Activated B cell treated with CpG ODN at 0.5 μM for 24 hours (primary cell): ENCODE measurements around the gene GDF9. TPM values are rescaled to one million over a fixed set of nuclear protein-coding genes. Genes with fewer than 3 reads are reported as not detected.

ENCODE experiments used
- ATAC-seq: fragments of 200-7000 bp; cut with Tn5 transposase; one replicate; pipeline ENCODE4 v1.10.0; 2021; ENCODE audit warnings: low read depth, mild to moderate bottlenecking, moderate library complexity
- CTCF ChIA-PET: fragments of 350-600 bp; sonication (Branson Sonifier 250); formaldehyde crosslinking; loops from one replicate; lab custom pipeline; 2021; ENCODE audit warnings: antibody characterized with exemption; lab: Charles Lee
- POLR2A ChIA-PET: fragments of 350-600 bp; sonication (Branson Sonifier 250); formaldehyde crosslinking; loops from one replicate; lab custom pipeline; 2021; ENCODE audit warnings: antibody characterized with exemption; lab: Charles Lee
- DNase-seq: peaks from one replicate; pipeline ENCODE4 v3.0.0; 2022
- H3K27ac Mint-ChIP-seq: one replicate; pipeline ENCODE4 v1.8.0; 2020; ENCODE audit warnings: mixed read lengths
- H3K27me3 Mint-ChIP-seq: one replicate; pipeline ENCODE4 v1.8.0; 2021; ENCODE audit warnings: mixed read lengths
- H3K36me3 Mint-ChIP-seq: one replicate; pipeline ENCODE4 v1.8.0; 2021; ENCODE audit warnings: low read depth, mixed read lengths
- H3K4me1 Mint-ChIP-seq: one replicate; pipeline ENCODE4 v1.8.0; 2021; ENCODE audit warnings: mixed read lengths
- H3K4me3 Mint-ChIP-seq: one replicate; pipeline ENCODE4 v1.8.0; 2020; ENCODE audit warnings: mild to moderate bottlenecking, mixed read lengths
- H3K9me3 Mint-ChIP-seq: one replicate; pipeline ENCODE4 v1.8.0; 2020; ENCODE audit warnings: mixed read lengths
- intact Hi-C: fragments of 100-400 bp; cut with micrococcal nuclease; formaldehyde crosslinking; loops from one replicate; pipeline ENCODE4 v1.15.1; 2024
- total RNA-seq: library from RNA; stranded (reverse); gene quantifications from 2 replicates; pipeline ENCODE4 v1.2.3, GENCODE V29; 2022
- TF ChIP-seq, protein P1 (sequence below): fragments of 200-600 bp; IDR thresholded peaks from one replicate; pipeline ENCODE4 v1.8.0; 2022; ENCODE audit warnings: antibody characterized with exemption, mild to moderate bottlenecking

Gene GDF9
- total RNA-seq, 1 donor from 2014 or later: 0.29 TPM

DNA sequence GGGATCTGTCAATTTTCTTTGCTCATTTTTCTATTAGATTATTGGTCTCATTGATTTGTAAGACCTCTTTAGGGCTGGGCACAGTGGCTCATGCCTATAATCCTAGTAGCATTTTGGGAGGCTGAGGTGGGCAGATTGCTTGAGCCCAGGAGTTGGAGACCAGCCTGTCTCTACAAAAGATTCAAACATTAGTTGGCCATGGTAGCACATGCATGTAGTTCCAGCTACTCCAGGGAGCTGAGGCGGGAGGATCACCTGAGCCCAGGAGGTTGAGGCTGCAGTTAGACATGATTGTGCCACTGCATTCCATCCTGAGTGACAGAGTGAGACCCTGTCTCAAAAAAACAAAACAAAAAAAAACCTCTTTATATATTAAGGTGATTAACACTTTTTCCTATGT lies 29.4 kb downstream of the GDF9 start:
- DNase-seq (no peak), ATAC-seq (no peak)
- peaks cover 2% of the 10 kb centered on the region for H3K9me3 Mint-ChIP-seq
- POLR2A ChIA-PET: no interaction called here
- no peak overlapping the region for H3K27ac Mint-ChIP-seq
- TF ChIP-seq, protein P1, sequence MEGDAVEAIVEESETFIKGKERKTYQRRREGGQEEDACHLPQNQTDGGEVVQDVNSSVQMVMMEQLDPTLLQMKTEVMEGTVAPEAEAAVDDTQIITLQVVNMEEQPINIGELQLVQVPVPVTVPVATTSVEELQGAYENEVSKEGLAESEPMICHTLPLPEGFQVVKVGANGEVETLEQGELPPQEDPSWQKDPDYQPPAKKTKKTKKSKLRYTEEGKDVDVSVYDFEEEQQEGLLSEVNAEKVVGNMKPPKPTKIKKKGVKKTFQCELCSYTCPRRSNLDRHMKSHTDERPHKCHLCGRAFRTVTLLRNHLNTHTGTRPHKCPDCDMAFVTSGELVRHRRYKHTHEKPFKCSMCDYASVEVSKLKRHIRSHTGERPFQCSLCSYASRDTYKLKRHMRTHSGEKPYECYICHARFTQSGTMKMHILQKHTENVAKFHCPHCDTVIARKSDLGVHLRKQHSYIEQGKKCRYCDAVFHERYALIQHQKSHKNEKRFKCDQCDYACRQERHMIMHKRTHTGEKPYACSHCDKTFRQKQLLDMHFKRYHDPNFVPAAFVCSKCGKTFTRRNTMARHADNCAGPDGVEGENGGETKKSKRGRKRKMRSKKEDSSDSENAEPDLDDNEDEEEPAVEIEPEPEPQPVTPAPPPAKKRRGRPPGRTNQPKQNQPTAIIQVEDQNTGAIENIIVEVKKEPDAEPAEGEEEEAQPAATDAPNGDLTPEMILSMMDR: no peak
- H3K36me3 Mint-ChIP-seq: no peaks in the 10 kb centered on the region
- intact Hi-C loops: no loop called here
- H3K4me1 Mint-ChIP-seq: no peaks in the 10 kb centered on the region
- H3K4me3 Mint-ChIP-seq: no peak overlapping the region
- CTCF ChIA-PET: no interaction called here
- H3K27me3 Mint-ChIP-seq: no peaks in the 10 kb centered on the region

DNA sequence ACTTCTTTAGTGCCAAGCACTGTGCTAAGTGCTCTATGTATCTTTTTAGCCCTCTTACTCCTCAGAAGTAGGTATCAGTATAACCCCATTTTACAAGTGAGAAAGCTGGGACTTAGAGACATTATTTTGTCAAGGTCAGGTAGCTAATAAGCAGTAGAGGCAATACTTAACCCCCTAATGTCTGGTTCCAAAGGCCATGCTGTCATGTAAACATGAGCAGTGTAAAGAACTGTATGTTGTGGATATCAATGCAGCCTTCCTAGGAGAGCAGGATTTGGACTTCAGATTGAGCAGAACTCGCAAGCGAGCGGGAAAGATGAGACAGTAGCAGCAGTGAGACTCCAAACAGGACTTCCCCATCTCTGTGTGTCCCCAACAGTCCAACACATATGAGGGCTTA lies 32.2 kb downstream of the GDF9 start:
- H3K4me1 Mint-ChIP-seq: peaks cover 13% of the 10 kb centered on the region
- peaks cover 3% of the 10 kb centered on the region for H3K27me3 Mint-ChIP-seq
- no peaks in the 10 kb centered on the region for H3K36me3 Mint-ChIP-seq
- ATAC-seq (no peak), DNase-seq (no peak)
- peaks cover 2% of the 10 kb centered on the region for H3K9me3 Mint-ChIP-seq
- ChIA-PET CTCF (interaction anchor here (0.6 to 2.5 kb wide), 3 partner anchors 13 to 284 kb away, joined by 3 to 9 read pairs (median 4); no protein-coding TSS in a partner anchor), POLR2A (no interaction called here)
- TF ChIP-seq, protein P1: no peak
- no peak overlapping the region for H3K27ac Mint-ChIP-seq
- intact Hi-C loops: no loop called here
- no peak overlapping the region for H3K4me3 Mint-ChIP-seq

DNA sequence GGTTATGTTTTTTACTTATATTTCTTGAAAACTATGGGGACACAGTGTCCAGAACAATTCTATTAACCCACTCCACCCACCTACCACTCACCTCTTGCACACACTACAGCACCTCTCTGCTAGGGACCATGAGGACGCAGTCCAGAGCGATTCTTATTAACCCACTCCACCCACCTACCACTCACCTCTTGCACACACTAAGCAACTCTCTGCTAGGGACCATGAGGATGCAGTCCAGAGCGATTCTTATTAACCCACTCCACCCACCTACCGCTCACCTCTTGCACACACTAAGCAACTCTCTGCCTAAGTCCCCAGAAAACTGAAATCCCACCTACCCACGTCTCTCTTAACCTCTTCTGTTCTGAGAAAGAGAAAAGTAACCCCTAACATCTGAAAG lies 33.7 kb downstream of the GDF9 start:
- intact Hi-C loops: no loop called here
- TF ChIP-seq, protein P1: no peak
- Mint-ChIP-seq H3K27ac (no peak overlapping the region), H3K4me3 (no peak overlapping the region), H3K27me3 (peaks cover 11% of the 10 kb centered on the region), H3K9me3 (peaks cover 2% of the 10 kb centered on the region), H3K36me3 (no peaks in the 10 kb centered on the region), H3K4me1 (peaks cover 14% of the 10 kb centered on the region)
- POLR2A ChIA-PET: no interaction called here
- CTCF ChIA-PET: interaction anchor here (2.0 kb wide), 1 partner anchor 51 kb away, joined by 4 read pairs; no protein-coding TSS in a partner anchor
- ATAC-seq: no peak
- DNase-seq: no peak

DNA sequence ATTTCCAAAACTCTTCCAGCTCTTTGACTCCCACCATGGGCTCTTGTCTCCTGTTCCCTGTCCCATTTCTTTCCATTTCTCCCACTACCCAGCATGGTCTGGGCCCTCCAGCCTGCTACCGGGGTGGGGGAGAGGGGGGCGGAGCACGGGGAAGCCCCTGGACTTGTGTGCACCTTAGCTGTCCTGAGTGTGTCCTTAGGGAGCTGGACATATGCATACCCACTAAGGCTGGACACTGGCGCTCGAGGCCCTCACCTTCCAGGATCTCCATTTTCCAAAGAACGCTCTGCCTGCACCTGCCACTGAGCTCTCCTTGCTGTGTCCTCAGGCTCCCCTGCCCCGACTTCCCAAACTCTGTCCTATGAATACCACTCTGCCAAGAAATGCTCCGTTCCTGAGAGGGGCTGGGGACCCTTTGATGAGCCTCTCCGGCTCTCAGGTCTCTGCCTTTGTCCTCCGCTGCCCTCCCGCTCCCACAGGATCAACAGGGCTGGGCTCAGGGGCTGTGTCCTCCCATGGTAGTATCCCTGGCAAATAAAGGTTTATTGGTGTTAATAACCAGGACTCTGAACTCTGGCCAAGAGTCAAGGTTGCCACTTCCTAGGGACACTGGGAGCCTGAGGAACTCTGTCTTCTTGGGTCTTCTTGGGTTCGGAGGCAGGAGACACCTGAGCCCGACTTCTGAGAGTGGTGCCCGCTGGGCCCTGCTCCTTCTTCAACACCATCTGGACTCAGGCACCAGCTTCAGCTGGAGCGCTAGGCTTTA lies 35.0 kb downstream of the GDF9 start:
- Mint-ChIP-seq H3K4me1 (peaks cover 14% of the 10 kb centered on the region), H3K4me3 (peak overlapping the region; percentile 75), H3K27me3 (peaks cover 22% of the 10 kb centered on the region), H3K36me3 (no peaks in the 10 kb centered on the region), H3K27ac (no peak overlapping the region), H3K9me3 (peaks cover 2% of the 10 kb centered on the region)
- ChIA-PET CTCF (interaction anchor here (1.3 kb wide), 1 partner anchor 52 kb away, joined by 8 read pairs; no protein-coding TSS in a partner anchor), POLR2A (interaction anchor here (1.7 kb wide), 1 partner anchor 52 kb away, joined by 5 read pairs; no protein-coding TSS in a partner anchor)
- intact Hi-C loops: loop anchor here (2.0 kb wide), 1 partner anchor 18 kb away; the partner anchor contains the start of gene SOWAHA
- TF ChIP-seq, protein P1: no peak
- no peak for ATAC-seq
- DNase-seq: no peak

DNA sequence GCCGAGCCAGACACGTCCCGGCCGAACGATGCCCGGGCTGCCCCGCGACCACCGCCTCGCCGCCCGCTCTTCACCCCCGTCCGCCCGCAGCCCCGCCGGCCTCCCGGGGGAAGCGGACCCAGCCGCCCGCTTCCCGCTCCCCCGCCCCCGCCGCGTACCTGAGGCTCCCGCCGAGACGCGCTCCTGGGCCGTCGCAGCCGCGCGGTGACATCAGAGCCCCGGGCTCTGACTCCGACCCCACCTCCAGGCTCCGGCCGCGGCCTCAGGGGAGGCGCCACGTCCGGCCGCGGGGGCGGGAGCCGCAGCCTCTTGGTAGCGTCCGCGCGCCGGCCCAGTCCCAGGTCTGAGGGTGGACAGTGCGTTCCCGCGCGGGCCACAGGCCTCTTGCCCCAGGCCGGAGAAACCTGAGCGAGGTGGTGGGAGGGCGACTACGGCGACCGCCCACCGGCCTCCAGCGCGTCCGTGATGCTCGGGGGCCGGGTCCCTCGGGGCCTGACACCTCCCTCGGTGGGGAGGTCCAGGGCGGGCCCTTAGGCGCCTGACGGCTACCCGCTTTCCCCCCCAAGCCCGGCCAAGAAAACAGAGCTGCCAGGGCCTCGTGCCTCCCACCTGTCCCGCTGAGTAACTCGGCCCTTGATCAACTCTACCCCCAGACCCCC lies 35.7 kb downstream of the GDF9 start, which contains the start of gene SHROOM1:
Gene SHROOM1 (minus strand): TSS at position 212 of the 659 bp plus-strand sequence. CDS start 4,507 bp downstream, outside the sequence.
- intact Hi-C loops: loop anchor here (1.0 to 2.0 kb wide), 3 partner anchors 18 to 53 kb away; partner anchors contain the start of genes GDF9, SOWAHA and UQCRQ
- CTCF ChIA-PET: interaction anchor here (0.6 to 1.3 kb wide), 3 partner anchors 36 to 446 kb away, joined by 3 to 8 read pairs (median 4); partner anchors contain the start of genes GDF9 and UQCRQ
- H3K4me1 Mint-ChIP-seq: peaks cover 14% of the 10 kb centered on the region
- POLR2A ChIA-PET: interaction anchor here (1.7 kb wide), 1 partner anchor 53 kb away, joined by 5 read pairs; no protein-coding TSS in a partner anchor
- peak; percentile 48 for DNase-seq
- TF ChIP-seq, protein P1: no peak
- peak within 1 kb of the TSS; percentile 91 for H3K4me3 Mint-ChIP-seq
- peaks cover 22% of the 10 kb centered on the region for H3K27me3 Mint-ChIP-seq
- no peaks in the 10 kb centered on the region for H3K9me3 Mint-ChIP-seq
- no peaks in the 10 kb centered on the region for H3K36me3 Mint-ChIP-seq
- peak within 1 kb of the TSS; percentile 41 for H3K27ac Mint-ChIP-seq
- peak; percentile 50 for ATAC-seq
